HG03097 (cell line): ENCODE measurements around the gene ZCCHC8.
"Not testable (repeated sequence)": the region's sequence is repeated elsewhere in the genome, so short reads cannot be mapped to it uniquely, and the experiment has no call there.

Experiments used
- ATAC-seq: cut with Tn5 transposase; IDR thresholded peaks from one replicate; pipeline ENCODE4 v1.9.1; 2021; ENCODE audit not compliant: unreplicated experiment, low FRiP score

Gene ZCCHC8

DNA sequence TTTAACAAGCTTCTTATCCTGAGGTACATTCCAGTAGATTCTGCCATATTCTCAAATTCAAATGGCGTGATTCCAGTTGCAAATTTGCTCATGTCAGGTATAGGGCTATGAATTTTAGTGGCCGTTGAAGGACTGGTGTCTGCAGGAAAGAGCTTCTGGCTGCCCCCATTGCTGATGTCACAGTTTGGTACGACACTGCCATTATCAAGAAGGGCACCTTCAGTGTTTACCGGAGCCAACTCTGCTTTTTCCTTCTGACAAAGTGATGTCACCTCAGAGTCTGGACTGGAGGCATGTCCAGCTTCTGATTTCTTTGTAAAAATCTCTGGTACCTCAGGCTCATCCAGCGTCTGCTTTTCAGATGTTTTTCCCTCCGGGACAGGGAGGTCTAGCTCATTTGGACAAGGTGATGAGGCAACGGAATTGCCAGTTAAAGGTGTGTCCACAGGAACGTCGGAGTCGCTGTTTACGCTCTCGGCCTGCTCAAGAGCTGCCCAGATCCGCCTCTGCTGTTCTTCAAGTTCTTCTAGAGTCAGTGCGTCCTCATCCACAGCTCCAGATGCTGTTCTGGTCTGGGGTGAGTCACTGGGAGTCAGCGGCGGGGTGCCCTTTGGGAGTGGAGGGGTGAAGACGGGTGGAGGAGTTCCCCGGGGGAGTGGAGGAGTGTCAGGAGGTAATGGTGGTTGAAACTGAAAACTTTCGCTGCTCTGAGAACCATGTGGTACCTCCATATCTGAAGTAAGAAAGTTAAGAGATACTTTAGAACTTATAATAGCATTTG, 27.0 kb downstream of the ZCCHC8 start:
- ATAC-seq: no peak

- no peak for ATAC-seq
Observed at GRCh38 chr12:122471324-122472226, 29.2 kb downstream of the ZCCHC8 start.

DNA sequence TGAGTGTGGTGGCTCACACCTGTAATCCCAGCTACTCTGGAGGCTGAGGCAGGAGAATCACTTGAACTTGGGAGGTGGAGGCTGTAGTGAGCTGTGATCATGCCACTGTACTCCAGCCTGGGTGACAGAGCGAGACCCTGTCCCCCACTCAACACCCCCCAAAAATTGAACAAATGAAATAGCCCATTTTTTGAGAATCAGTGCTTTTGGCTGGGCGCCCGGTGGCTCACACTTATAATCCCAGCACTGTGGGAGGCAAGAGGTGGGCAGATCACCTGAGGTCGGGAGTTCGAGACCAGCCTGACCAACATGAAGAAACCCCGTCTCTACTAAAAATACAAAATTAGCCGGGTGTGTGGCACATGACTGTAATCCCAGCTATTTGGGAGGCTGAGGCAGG, 30.2 kb downstream of the ZCCHC8 start:
- ATAC-seq: not testable (repeated sequence)

DNA sequence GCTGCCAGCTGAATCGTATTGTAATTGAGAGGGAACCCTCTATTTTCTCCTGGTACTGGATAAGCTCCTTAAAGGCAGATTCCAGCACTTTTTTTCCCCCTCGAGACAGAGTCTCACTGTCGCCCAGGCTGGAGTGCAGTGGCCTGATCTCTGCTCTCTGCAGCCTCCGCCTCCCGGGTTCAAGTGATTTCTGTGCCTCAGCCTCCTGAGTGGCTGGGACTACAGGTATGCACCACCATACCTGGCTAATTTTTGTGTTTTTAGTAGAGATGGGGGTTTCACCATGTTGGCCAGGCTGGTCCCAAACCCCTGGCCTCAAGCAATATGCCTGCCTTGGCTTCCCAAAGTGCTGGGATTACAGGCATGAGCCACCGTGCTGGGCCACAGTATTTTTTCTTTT, 30.9 kb downstream of the ZCCHC8 start:
- not testable (repeated sequence) for ATAC-seq

DNA sequence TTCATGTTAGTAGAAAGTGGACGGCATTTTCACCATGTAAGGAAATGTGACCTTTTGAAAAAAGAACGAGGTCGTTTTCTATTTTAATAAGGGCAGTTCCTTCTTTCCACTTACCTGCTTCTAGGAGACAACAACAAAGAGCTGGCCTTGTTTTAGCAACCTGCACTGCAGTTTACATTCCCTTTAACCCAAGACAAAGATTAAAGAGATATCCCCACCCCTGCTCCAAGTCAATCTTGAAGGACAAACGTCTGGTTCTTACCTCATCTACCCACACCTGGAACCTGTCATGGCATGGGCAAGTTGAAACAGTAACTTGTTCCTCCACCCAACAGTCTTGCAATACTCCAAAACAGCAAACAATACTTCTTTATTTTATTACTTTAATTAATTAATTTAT, 32.7 kb downstream of the ZCCHC8 start:
- no peak for ATAC-seq

DNA sequence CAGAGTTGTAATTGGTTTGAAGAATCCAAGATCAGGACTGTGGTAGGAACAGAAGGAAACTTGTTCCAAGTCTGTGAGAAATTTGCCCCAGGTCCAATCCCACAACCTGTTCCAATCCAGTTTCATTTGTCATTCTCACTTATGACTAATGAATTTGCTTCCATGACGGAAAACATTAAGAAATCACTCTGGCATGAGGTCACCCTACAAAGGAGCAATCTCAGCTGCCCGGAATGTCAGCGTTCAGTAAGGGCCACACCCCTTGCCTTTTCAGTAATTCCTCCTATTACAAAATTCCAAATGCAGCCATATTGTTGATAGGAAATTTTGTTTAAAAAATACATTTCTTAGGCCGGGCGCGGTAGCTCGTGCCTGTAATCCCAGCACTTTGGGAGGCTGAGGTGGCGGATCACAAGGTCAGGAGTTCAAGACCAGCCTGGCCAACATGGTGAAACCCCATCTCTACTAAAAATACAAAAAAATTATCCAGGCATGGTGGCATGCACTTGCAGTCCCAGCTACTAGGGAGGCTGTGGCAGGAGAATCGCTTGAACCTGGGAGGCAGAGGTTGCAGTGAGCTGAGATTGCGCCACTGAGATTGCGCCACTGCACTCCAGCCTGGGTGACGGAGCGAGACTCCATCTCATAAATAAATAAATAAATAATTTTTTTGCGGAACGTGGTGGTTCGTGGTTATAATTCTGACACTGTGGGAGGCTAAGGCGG, 36.3 kb downstream of the ZCCHC8 start:
- ATAC-seq: not testable (repeated sequence)

DNA sequence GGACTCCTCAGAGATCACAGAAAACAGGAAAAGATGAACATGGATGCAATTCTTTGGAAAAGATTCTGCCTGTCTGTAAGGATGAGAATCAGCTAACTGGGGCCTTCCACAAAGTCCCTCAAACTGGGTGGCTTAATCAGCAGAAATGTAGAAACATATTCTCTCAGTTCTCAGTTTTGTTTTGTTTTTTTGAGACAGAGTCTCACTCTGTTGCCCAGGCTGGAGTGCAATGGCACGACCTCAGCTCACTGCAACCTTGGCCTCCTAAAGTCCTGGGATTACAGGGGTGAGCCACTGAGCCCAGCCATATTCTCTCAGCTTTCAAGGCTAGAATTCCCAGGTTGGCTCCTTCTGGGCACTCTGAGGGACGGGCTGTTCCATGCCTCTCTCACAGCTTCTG, 40.1 kb downstream of the ZCCHC8 start:
- ATAC-seq: no peak

DNA sequence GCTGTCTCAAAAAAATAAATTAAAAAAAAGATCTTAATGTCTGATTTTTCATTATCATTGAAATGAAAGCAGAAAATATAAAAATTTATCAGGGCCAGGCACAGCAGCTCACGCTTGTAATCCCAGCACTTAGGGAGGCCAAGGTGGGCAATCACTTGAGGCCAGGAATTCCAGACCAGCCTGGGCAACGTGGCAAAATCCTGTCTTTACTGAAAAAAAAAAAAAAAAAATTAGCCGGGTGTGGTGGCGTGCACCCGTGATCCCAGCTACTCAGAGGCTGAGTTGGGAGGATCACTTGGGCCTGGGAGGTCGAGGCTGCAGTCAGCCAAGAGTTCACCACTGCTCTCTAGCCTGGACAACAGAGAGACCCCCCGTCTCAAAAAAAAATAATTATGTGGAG, 40.7 kb downstream of the ZCCHC8 start:
- ATAC-seq: no peak

DNA sequence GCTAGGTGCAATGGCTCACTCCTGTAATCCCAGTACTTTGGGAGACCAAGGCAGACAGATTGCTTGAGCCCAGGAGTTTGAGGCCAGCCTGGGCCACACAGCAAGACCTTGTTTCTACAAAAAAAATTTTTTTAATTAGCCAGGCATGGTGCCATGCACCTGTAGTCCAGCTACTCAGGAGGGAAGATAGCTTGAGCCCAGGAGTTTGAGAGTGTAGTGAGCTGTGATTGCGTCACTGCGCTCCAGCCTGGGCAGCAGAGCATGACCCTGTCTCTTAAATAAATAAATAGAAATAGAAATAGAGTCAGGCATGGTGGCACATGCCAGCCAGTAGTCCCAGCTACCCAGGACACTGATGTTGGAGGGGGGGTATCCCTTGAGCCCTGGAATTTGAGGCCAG, 41.5 kb downstream of the ZCCHC8 start:
- ATAC-seq: no peak

DNA sequence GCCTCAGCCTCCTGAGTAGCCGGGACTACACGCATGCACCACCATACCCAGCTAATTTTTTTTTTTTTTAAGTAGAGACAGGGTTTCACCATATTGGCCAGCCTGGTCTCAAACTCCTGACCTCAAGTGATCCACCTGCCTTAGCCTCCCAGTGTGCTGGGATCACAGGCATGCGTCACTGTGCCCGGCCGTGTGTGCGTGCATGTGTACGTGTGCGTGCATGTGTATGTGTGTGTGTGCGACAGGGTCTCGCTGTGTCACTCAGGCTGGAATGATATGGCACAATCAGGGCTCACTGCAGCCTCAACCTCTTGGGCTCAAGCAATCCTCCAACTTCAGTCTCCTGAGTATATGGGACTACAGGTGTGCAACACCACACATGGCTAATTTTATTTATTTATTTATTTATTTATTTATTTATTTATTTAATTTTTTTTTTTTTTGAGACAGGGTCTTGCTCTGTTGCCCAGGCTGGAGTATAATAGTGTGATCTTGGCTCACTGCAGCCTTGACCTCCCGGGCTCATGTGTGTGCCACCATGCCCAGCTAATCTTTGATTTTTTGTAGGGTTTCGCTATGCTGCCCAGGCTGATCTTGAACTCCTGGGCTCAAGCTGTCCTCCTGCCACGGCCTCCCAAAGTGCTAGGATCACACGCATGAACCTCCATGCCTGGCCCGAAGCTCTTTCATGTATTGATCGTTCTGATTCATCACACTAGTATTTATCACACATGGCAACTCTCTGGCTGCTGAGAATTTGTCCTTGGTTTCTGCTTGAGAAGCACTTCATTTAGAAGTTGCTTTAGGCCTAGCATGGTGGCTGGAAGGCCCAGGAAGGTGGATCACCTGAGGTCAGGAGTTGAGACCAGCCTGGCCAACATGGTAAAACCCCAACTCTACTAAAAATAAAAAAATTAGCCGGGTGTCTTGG, 42.4 kb downstream of the ZCCHC8 start:
- no peak for ATAC-seq

GRCh38 chr12:122457627-122458026, 43.1 kb downstream of the ZCCHC8 start:
- ATAC-seq: no peak

DNA sequence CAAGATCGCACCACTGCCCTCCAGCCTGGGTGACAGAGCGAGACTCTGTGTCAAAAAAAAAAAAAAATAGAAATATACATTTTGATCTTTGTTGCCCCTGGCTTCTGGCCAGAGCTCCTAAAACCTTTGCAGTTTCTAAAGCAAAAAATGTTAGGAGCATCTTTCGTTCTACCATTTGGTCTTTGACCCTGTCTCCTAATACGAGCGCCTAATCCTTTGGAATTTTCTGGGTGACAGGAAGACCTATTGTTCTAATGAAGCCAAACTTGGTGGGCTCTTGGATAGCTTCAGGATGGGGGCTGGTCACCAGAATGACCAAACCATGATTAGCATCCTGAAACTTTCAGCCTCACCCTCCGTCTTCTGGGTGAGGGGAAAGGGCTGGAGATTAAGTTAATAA, 46.0 kb downstream of the ZCCHC8 start:
- no peak for ATAC-seq

GRCh38 chr12:122454250-122454721, 46.4 kb downstream of the ZCCHC8 start:
- ATAC-seq: no peak

DNA sequence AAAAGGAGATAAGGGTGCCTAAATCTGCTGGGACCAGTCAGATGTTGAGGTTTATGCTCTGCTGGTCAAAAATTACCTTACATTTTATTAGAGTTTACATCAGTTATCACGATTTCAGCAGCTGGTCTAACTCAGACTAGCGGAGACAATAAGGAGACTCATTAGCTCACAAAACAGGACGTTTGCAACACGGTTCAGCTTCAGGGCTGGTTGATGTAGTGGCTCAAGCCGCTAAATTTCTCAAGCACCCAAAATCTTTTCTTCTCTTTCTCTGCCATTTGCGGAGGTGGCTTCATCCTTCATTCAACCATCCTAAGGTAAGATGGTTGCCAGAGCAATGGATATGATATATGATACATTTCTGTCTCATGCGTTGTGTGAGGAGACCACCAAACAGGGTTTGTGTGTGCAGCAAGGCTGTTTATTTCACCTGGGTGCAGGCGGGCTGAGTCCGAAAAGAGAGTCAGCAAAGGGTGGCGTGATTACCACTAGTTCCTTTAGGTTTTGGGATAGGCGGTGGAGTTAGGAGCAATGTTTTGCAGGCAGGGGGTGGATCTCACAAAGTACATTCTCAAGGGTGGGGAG, 47.9 kb downstream of the ZCCHC8 start:
- no peak for ATAC-seq

DNA sequence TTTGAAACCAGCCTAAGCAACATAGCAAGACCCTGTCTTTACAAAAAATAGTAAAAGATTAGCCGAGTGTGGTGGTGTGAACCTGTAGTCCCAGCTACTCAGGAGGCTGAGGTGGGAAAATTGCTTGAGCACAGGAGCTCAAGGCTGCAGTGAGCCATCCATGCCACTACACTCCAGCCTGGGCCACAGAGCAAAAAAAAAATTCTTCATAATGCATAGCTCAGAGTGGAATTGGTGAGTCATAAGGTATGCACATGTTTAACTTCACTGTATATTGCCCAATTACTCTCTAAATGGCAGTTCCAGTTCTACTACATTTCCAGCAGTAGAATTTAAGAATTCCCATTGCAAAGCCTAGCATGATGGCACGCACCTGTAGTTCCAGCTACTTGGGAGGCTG, 51.4 kb downstream of the ZCCHC8 start:
- ATAC-seq: no peak

DNA sequence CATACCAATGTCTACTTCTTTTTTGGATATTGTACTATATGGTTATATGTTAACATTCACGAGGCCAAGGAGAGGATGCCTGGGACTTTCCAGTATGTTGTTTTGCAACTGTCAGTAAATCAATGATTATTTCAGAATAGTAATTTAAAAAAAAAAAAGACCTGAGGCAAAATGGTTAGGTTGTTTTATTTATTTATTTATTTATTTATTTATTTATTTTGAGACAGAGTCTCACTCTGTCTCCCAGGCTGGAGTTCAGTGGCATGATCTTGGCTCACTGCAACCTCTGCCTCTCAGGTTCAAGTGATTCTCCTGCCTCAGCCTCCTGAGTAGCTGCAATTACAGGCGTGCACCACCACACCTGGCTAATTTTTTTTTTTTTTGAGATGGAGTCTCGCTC, 52.9 kb downstream of the ZCCHC8 start:
- not testable (repeated sequence) for ATAC-seq

DNA sequence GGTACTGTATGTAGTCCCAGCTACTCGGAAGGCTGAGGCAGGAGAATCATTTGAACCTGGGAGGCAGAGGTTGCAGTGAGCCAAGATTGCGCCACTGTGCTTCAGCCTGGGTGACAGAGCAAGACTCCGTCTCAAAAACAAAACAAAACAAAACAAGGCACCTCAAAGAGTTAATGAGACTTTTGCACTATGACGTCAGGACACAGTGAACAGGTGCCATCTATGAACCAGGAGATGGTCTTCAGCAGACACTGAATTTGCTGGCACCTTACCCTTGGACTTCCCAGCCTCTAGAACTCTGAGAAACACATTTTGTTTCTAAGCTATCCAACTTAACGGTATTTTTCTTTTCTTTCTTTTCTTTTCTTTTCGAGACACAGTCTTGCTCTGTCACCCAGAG, 54.3 kb downstream of the ZCCHC8 start:
- not testable (repeated sequence) for ATAC-seq

GRCh38 chr12:122444071-122444470, 56.7 kb downstream of the ZCCHC8 start:
- ATAC-seq: not testable (repeated sequence)

GRCh38 chr12:122438822-122439221, 61.9 kb downstream of the ZCCHC8 start:
- ATAC-seq: not testable (repeated sequence)
